Right atrium auricular region (tissue), 2 donors: ENCODE data around the gene ARHGEF17. TPM values are rescaled to one million over a fixed set of nuclear protein-coding genes. Genes with fewer than 3 reads are reported as not detected.
A peak's percentile ranks its signal among the peaks of the same experiment; 100 is the strongest.

ENCODE experiments used
- DNase-seq: peaks from one replicate; pipeline ENCODE4 v3.0.0-alpha.2; 2019; ENCODE audit warnings: low spot score
- H3K27ac ChIP-seq, 2 donors: fragments of 200-600 bp; sonication (generic); 1 replicate in 1 of 2; 2 replicates in 1 of 2; pipeline ENCODE4 v1.5.1; 2016 to 2019
- H3K27me3 ChIP-seq, 2 donors: fragments of 200-600 bp; sonication (generic); one replicate each; pipeline versions ENCODE4 v1.5.1 to v1.6.0; 2017 to 2019
- H3K36me3 ChIP-seq: fragments of 200-600 bp; sonication (generic); one replicate; pipeline ENCODE4 v1.5.1; 2016
- H3K4me1 ChIP-seq, 2 donors: fragments of 200-600 bp; sonication (generic); one replicate each; pipeline versions ENCODE4 v1.5.1 to v1.6.0; 2017 to 2019
- H3K4me3 ChIP-seq, 2 donors: fragments of 200-600 bp; sonication (generic); 1 replicate in 1 of 2; 2 replicates in 1 of 2; pipeline ENCODE4 v1.5.1; 2017 to 2019; ENCODE audit warnings: mild to moderate bottlenecking in 1 of 2, moderate library complexity in 1 of 2
- H3K9me3 ChIP-seq, 2 donors: fragments of 200-600 bp; sonication (generic); one replicate each; pipeline ENCODE4 v1.5.1; 2019
- CTCF ChIP-seq, 2 donors: fragments of 200-600 bp; sonication (generic); IDR thresholded peaks; one replicate each; pipeline ENCODE4 v1.5.1; 2019; ENCODE audit warnings: antibody characterized with exemption in 2 of 2
- total RNA-seq, 2 donors: library from RNA; depleted of rRNA; stranded (reverse); fragments of >200 nt; gene quantifications; one replicate each; pipeline ENCODE4 v1.1.0, GENCODE V29; 2016

Gene ARHGEF17
- total RNA-seq, 2 donors from 2014 or later: 41.6 to 59.9 TPM

DNA sequence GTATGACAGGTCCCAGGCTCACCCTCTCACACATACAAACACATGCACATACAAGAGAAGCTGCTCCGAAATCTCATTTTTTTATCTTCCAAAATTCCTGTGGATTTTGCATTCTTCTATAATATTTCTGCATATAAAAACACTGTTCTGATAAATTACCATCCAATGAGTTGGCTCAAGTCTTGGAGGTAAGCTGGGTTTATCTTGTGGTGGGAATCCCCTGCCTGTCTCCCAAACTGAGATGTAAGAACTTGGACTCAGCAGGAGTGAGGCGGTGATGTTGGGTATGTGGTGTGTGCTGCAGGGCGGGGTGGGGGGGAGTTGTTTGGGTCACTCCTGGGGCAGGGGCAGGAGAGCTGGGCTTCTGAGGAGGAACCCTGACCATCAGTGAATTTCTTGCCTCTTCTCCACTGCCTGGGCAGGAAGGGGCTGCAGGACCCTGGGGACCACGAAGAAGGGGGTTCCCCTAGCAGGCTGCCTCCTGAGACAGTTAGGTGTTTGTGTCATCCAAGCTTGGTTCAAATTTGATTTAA lies 42.7 kb upstream of the ARHGEF17 start:
- Histone ChIP-seq H3K9me3 (no peaks in the 10 kb centered on the region), H3K4me1 (peaks cover 0 to 38% of the 10 kb centered on the region in 2 donors), H3K27ac (no peak overlapping the region), H3K36me3 (no peaks in the 10 kb centered on the region), H3K4me3 (no peak overlapping the region), H3K27me3 (no peaks in the 10 kb centered on the region)
- DNase-seq: peak; percentile 18
- TF ChIP-seq CTCF (IDR thresholded peaks at IDR 0.05): no peak

GRCh38 chr11:73265853-73266645 lies 42.0 kb upstream of the ARHGEF17 start:
- H3K27ac ChIP-seq: no peak overlapping the region
- peak; percentile 55 for DNase-seq

DNA sequence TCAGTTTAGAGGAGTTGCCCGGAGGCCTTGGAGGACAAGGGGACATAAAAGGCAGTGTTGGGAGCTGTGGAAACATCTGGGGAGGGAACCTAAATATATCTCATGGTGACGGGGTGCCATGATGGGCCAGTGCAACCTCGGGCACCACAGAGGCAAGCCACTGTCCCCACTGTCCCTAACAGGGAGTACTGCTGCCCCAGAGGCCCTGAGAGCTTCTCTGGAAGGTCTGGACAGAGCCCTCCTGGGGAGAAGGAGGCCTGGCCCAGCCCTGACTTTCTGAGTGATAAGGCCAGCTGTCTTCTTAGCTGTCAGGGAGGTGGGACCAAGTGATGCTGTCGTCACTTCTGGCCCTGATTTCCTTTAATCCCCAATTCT lies 41.4 kb upstream of the ARHGEF17 start:
- Histone ChIP-seq H3K27ac (no peak overlapping the region), H3K4me1 (peaks cover 0 to 41% of the 10 kb centered on the region in 2 donors)

More at GRCh38 chr11:73265853-73266645, 42.0 kb upstream of the ARHGEF17 start:
- Histone ChIP-seq H3K9me3 (no peaks in the 10 kb centered on the region), H3K4me3 (no peak overlapping the region), H3K36me3 (no peaks in the 10 kb centered on the region), H3K4me1 (peaks cover 0 to 39% of the 10 kb centered on the region in 2 donors), H3K27me3 (no peaks in the 10 kb centered on the region)
- TF ChIP-seq CTCF (IDR thresholded peaks at IDR 0.05): no peak

GRCh38 chr11:73267122-73267846 lies 40.8 kb upstream of the ARHGEF17 start:
- DNase-seq: peak; percentile 43

More for the DNA sequence above, 41.4 kb upstream of the ARHGEF17 start:
- DNase-seq: peak; percentile 54
- no peak for TF ChIP-seq CTCF (IDR thresholded peaks at IDR 0.05)
- Histone ChIP-seq H3K27me3 (no peaks in the 10 kb centered on the region), H3K36me3 (no peaks in the 10 kb centered on the region), H3K4me3 (no peak overlapping the region), H3K9me3 (no peaks in the 10 kb centered on the region)

More at GRCh38 chr11:73267122-73267846, 40.8 kb upstream of the ARHGEF17 start:
- no peak for TF ChIP-seq CTCF (IDR thresholded peaks at IDR 0.05)
- no peaks in the 10 kb centered on the region for H3K36me3 ChIP-seq
- H3K4me1 ChIP-seq: peaks cover 0 to 47% of the 10 kb centered on the region in 2 donors
- no peaks in the 10 kb centered on the region for H3K27me3 ChIP-seq
- H3K4me3 ChIP-seq: no peak overlapping the region
- H3K27ac ChIP-seq: no peak overlapping the region
- H3K9me3 ChIP-seq: no peaks in the 10 kb centered on the region
